ENCODE results near the gene GRXCR1.

GRCh38 chr4:42928582-42928981, 36.1 kb downstream of the GRXCR1 start:
- TF ChIP-seq CTCF (IDR thresholded peaks at IDR 0.05) (no peak), FOXK1 (CRISPR knock-in tag; IDR thresholded peaks at IDR 0.05) (no peak), RELA (CRISPR knock-in tag; IDR thresholded peaks at IDR 0.05; ENCODE audit: borderline replicate concordance) (no peak), ZBTB21 (CRISPR knock-in tag; IDR thresholded peaks at IDR 0.05; ENCODE audit: borderline replicate concordance) (no peak), ETV6 (CRISPR knock-in tag; IDR thresholded peaks at IDR 0.05) (no peak), SP1 (CRISPR knock-in tag; conservative IDR thresholded peaks at IDR 0.05) (no peak), CREM (CRISPR knock-in tag; IDR thresholded peaks at IDR 0.05) (no peak)
- TF ChIP-seq, protein P1, sequence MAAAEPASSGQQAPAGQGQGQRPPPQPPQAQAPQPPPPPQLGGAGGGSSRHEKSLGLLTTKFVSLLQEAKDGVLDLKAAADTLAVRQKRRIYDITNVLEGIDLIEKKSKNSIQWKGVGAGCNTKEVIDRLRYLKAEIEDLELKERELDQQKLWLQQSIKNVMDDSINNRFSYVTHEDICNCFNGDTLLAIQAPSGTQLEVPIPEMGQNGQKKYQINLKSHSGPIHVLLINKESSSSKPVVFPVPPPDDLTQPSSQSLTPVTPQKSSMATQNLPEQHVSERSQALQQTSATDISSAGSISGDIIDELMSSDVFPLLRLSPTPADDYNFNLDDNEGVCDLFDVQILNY (CRISPR knock-in tag; IDR thresholded peaks at IDR 0.05): no peak
- TF ChIP-seq, protein P2, sequence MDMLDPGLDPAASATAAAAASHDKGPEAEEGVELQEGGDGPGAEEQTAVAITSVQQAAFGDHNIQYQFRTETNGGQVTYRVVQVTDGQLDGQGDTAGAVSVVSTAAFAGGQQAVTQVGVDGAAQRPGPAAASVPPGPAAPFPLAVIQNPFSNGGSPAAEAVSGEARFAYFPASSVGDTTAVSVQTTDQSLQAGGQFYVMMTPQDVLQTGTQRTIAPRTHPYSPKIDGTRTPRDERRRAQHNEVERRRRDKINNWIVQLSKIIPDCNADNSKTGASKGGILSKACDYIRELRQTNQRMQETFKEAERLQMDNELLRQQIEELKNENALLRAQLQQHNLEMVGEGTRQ (CRISPR knock-in tag; IDR thresholded peaks at IDR 0.05): no peak
